Measurements from ENCODE around the gene OPA3. TPM values are rescaled to one million over a fixed set of nuclear protein-coding genes. Genes with fewer than 3 reads are reported as not detected.
A peak's percentile ranks its signal among the peaks of the same experiment; 100 is the strongest.
"Not testable (repeated sequence)": the region's sequence is repeated elsewhere in the genome, so short reads cannot be mapped to it uniquely, and the experiment has no call there.

Gene OPA3
- polyA plus RNA-seq, 1 donor (not counting 4 experiments of a cell fraction or from before 2014, with no cell fraction given): 11.9 TPM

- no peaks in the 10 kb centered on the region for H3K9me3 ChIP-seq (ENCODE audit: control insufficient read depth, low read depth, low read length)
- H3K9me1 ChIP-seq (ENCODE audit: control insufficient read depth, extremely low read depth, insufficient read depth, low read length): no peaks in the 10 kb centered on the region
- H3K27me3 ChIP-seq (ENCODE audit: control insufficient read depth, extremely low read depth, insufficient read depth, low read length): no peaks in the 10 kb centered on the region
- FAIRE-seq (peak; percentile 65), DNase-seq (ENCODE audit: low read depth, low spot score) (peak; percentile 78)
- TF ChIP-seq CTCF (optimal IDR thresholded peaks at IDR 0.05 in 1 of 3, IDR thresholded peaks at IDR 0.05 in 1 of 3, conservative IDR thresholded peaks at IDR 0.05 in 1 of 3; ENCODE audit: extremely low read depth in 1 of 3, insufficient read depth in 2 of 3, low read length in 3 of 3): no peak
- TF ChIP-seq EZH2 (IDR thresholded peaks at IDR 0.05; ENCODE audit: low read length): no peak
- no peak overlapping the region for H3K4me3 ChIP-seq (ENCODE audit: control insufficient read depth in 2 of 3, extremely low read depth in 1 of 3, insufficient read depth in 2 of 3, low read depth in 1 of 3, low read length in 3 of 3)
- H3K4me2 ChIP-seq (ENCODE audit: control insufficient read depth, extremely low read depth, insufficient read depth, low read depth, low read length): peak overlapping the region; percentile 49
- H3K27ac ChIP-seq (ENCODE audit: control insufficient read depth, insufficient read depth, low read length): peak overlapping the region; percentile 93
- H3K9ac ChIP-seq (ENCODE audit: control insufficient read depth, extremely low read depth, insufficient read depth, low read length): peak overlapping the region; percentile 58
- H4K20me1 ChIP-seq (ENCODE audit: control insufficient read depth, extremely low read depth, insufficient read depth, low read length): no peaks in the 10 kb centered on the region
- H2AFZ ChIP-seq (ENCODE audit: control insufficient read depth, low read length): no peak overlapping the region
- H3K79me2 ChIP-seq (ENCODE audit: control insufficient read depth, insufficient read depth, low read length): no peaks in the 10 kb centered on the region
- H3K36me3 ChIP-seq (ENCODE audit: control insufficient read depth in 2 of 2, extremely low read depth in 1 of 2, insufficient read depth in 2 of 2, low read length in 2 of 2): peaks cover 15 to 18% of the 10 kb centered on the region in 2 experiments
- dilution Hi-C loops (cut with MboI; ENCODE audit: extremely low pct_ligation_motif_present, low sequenced_read_pairs): no loop called here
- peaks cover 31% of the 10 kb centered on the region for H3K4me1 ChIP-seq (ENCODE audit: control insufficient read depth, extremely low read depth, insufficient read depth, low read length)
Observed at GRCh38 chr19:45630463-45630862, 45.9 kb upstream of the OPA3 start.

DNA sequence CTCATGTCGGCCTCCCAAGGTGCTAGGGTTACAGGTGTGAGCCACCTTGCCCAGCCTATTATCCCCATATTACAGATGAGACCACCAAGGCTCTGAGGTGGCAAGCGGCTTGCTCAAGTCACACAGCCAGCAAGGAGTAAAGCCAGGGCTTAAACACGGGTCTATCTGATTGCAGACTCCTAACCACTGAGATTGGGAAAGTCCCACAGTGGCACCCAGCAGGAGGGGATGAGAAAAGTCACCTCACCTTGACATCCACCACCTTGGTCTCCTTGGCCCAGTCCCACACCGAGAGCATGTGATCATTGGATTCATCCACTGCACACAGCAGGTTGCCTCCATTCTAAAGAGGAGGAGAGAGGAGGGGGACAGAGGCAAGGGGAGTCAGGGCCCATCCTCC is 45.1 kb upstream of the OPA3 start:
- no peak for FAIRE-seq
- Histone ChIP-seq H3K27me3 (ENCODE audit: control insufficient read depth, extremely low read depth, insufficient read depth, low read length) (no peaks in the 10 kb centered on the region), H3K9me1 (ENCODE audit: control insufficient read depth, extremely low read depth, insufficient read depth, low read length) (no peaks in the 10 kb centered on the region), H3K79me2 (ENCODE audit: control insufficient read depth, insufficient read depth, low read length) (no peaks in the 10 kb centered on the region), H4K20me1 (ENCODE audit: control insufficient read depth, extremely low read depth, insufficient read depth, low read length) (no peaks in the 10 kb centered on the region), H3K9ac (ENCODE audit: control insufficient read depth, extremely low read depth, insufficient read depth, low read length) (peak overlapping the region; percentile 13), H3K4me3 (ENCODE audit: control insufficient read depth in 2 of 3, extremely low read depth in 1 of 3, insufficient read depth in 2 of 3, low read depth in 1 of 3, low read length in 3 of 3) (no peak overlapping the region), H3K9me3 (ENCODE audit: control insufficient read depth, low read depth, low read length) (no peaks in the 10 kb centered on the region), H2AFZ (ENCODE audit: control insufficient read depth, low read length) (no peak overlapping the region), H3K4me1 (ENCODE audit: control insufficient read depth, extremely low read depth, insufficient read depth, low read length) (peaks cover 27% of the 10 kb centered on the region), H3K36me3 (ENCODE audit: control insufficient read depth in 2 of 2, extremely low read depth in 1 of 2, insufficient read depth in 2 of 2, low read length in 2 of 2) (peaks cover 19 to 20% of the 10 kb centered on the region in 2 experiments), H3K4me2 (ENCODE audit: control insufficient read depth, extremely low read depth, insufficient read depth, low read depth, low read length) (no peak overlapping the region), H3K27ac (ENCODE audit: control insufficient read depth, insufficient read depth, low read length) (peak overlapping the region; percentile 93)
- no peak for DNase-seq (ENCODE audit: low read depth, low spot score)
- TF ChIP-seq EZH2 (IDR thresholded peaks at IDR 0.05; ENCODE audit: low read length) (no peak), CTCF (optimal IDR thresholded peaks at IDR 0.05 in 1 of 3, IDR thresholded peaks at IDR 0.05 in 1 of 3, conservative IDR thresholded peaks at IDR 0.05 in 1 of 3; ENCODE audit: extremely low read depth in 1 of 3, insufficient read depth in 2 of 3, low read length in 3 of 3) (no peak)
- dilution Hi-C loops (cut with MboI; ENCODE audit: extremely low pct_ligation_motif_present, low sequenced_read_pairs): no loop called here

- H3K4me2 ChIP-seq (ENCODE audit: control insufficient read depth, extremely low read depth, insufficient read depth, low read depth, low read length); H3K9me3 ChIP-seq (ENCODE audit: control insufficient read depth, low read depth, low read length); H3K79me2 ChIP-seq (ENCODE audit: control insufficient read depth, insufficient read depth, low read length); H3K27me3 ChIP-seq (ENCODE audit: control insufficient read depth, extremely low read depth, insufficient read depth, low read length); H3K4me3 ChIP-seq (ENCODE audit: control insufficient read depth in 2 of 3, extremely low read depth in 1 of 3, insufficient read depth in 2 of 3, low read depth in 1 of 3, low read length in 3 of 3); DNase-seq (ENCODE audit: low read depth, low spot score); H4K20me1 ChIP-seq (ENCODE audit: control insufficient read depth, extremely low read depth, insufficient read depth, low read length); H3K9me1 ChIP-seq (ENCODE audit: control insufficient read depth, extremely low read depth, insufficient read depth, low read length); FAIRE-seq; dilution Hi-C loops (cut with MboI; ENCODE audit: extremely low pct_ligation_motif_present, low sequenced_read_pairs); H3K9ac ChIP-seq (ENCODE audit: control insufficient read depth, extremely low read depth, insufficient read depth, low read length); H3K27ac ChIP-seq (ENCODE audit: control insufficient read depth, insufficient read depth, low read length); H2AFZ ChIP-seq (ENCODE audit: control insufficient read depth, low read length): not testable (repeated sequence)
- peaks cover 27% of the 10 kb centered on the region for H3K4me1 ChIP-seq (ENCODE audit: control insufficient read depth, extremely low read depth, insufficient read depth, low read length)
- peaks cover 22 to 24% of the 10 kb centered on the region in 2 experiments for H3K36me3 ChIP-seq (ENCODE audit: control insufficient read depth in 2 of 2, extremely low read depth in 1 of 2, insufficient read depth in 2 of 2, low read length in 2 of 2)
Observed at GRCh38 chr19:45628219-45628618, 43.6 kb upstream of the OPA3 start.

Measured in keratinocyte (primary cell).